Myocyte (in vitro differentiated cells): ENCODE measurements around the gene PTPRN2. TPM values are rescaled to one million over a fixed set of nuclear protein-coding genes. Genes with fewer than 3 reads are reported as not detected.

ENCODE experiments used
- DNase-seq: peaks from one replicate; pipeline ENCODE4 v3.0.0-alpha.2; 2012; ENCODE audit warnings: low read depth
- total RNA-seq: library from RNA; depleted of rRNA; stranded (reverse); fragments of >200 nt; gene quantifications from 2 replicates; pipeline ENCODE4 v1.2.3, GENCODE V29; 2014

Gene PTPRN2
- total RNA-seq, 1 donor from 2014 or later, result 0.24 TPM

GRCh38 chr7:157634401-157635147 lies 953.0 kb downstream of the PTPRN2 start:
- no peak for DNase-seq

GRCh38 chr7:157633465-157634185 lies 954.0 kb downstream of the PTPRN2 start:
- no peak for DNase-seq

- no peak for DNase-seq
Observed at GRCh38 chr7:157630301-157630853, 957.2 kb downstream of the PTPRN2 start.

- DNase-seq, result no peak
Observed at GRCh38 chr7:157628456-157628855, 959.2 kb downstream of the PTPRN2 start.

GRCh38 chr7:157627646-157628045 lies 960.0 kb downstream of the PTPRN2 start:
- DNase-seq, result peak; percentile 3

- DNase-seq, result no peak
Observed at GRCh38 chr7:157627033-157627432, 960.6 kb downstream of the PTPRN2 start.

- DNase-seq, result no peak
Observed at GRCh38 chr7:157625973-157626742, 961.5 kb downstream of the PTPRN2 start.

GRCh38 chr7:157623556-157623955 lies 964.1 kb downstream of the PTPRN2 start:
- no peak for DNase-seq

GRCh38 chr7:157622408-157623205 lies 965.0 kb downstream of the PTPRN2 start:
- DNase-seq, result no peak

GRCh38 chr7:157622000-157622399 lies 965.6 kb downstream of the PTPRN2 start:
- DNase-seq, result no peak

- no peak for DNase-seq
Observed at GRCh38 chr7:157621131-157621681, 966.4 kb downstream of the PTPRN2 start.

GRCh38 chr7:157620616-157621015 lies 967.0 kb downstream of the PTPRN2 start:
- no peak for DNase-seq

- DNase-seq, result no peak
Observed at GRCh38 chr7:157619753-157620525, 967.7 kb downstream of the PTPRN2 start.

- DNase-seq, result no peak
Observed at GRCh38 chr7:157618823-157619606, 968.6 kb downstream of the PTPRN2 start.

- DNase-seq, result no peak
Observed at GRCh38 chr7:157618091-157618726, 969.4 kb downstream of the PTPRN2 start.

GRCh38 chr7:157617401-157617800 lies 970.2 kb downstream of the PTPRN2 start:
- DNase-seq, result no peak

GRCh38 chr7:157616931-157617330 lies 970.7 kb downstream of the PTPRN2 start:
- no peak for DNase-seq

- DNase-seq, result no peak
Observed at GRCh38 chr7:157616426-157616825, 971.2 kb downstream of the PTPRN2 start.
